SK-N-SH (cell line): ENCODE results near the gene USP48.

Source experiments
- CHD2 ChIP-seq: fragments of 150-350 bp; IDR thresholded peaks from 2 replicates; pipeline ENCODE4 v1.6.1; 2018; ENCODE audit warnings: low read length; ENCODE audit not compliant: partially characterized antibody
- GABPA ChIP-seq: IDR thresholded peaks from 2 replicates; pipeline ENCODE4 v1.4.0; 2012; ENCODE audit warnings: low read depth, mild to moderate bottlenecking
- JUND ChIP-seq: IDR thresholded peaks from 2 replicates; pipeline ENCODE4 v1.4.0; 2012
- PBX3 ChIP-seq: IDR thresholded peaks from 2 replicates; pipeline ENCODE4; 2012
- POLR2AphosphoS5 ChIP-seq: IDR thresholded peaks from 2 replicates; pipeline ENCODE4 v1.6.1; 2012; ENCODE audit warnings: low read depth, low read length
- RAD21 ChIP-seq: IDR thresholded peaks from 2 replicates; pipeline ENCODE4 v1.6.1; 2012; ENCODE audit warnings: mild to moderate bottlenecking, low read length
- RCOR1 ChIP-seq: fragments of 150-350 bp; IDR thresholded peaks from 2 replicates; pipeline ENCODE4 v1.6.1; 2017; ENCODE audit warnings: antibody characterized with exemption, low read length
- REST ChIP-seq: IDR thresholded peaks from 2 replicates; pipeline ENCODE4 v1.6.1; 2012; ENCODE audit warnings: mild to moderate bottlenecking, low read depth, low read length, moderate library complexity
- RXRA ChIP-seq: IDR thresholded peaks from 2 replicates; pipeline ENCODE4 v1.4.0; 2012; ENCODE audit warnings: low read depth, mild to moderate bottlenecking, borderline replicate concordance
- TAF1 ChIP-seq: IDR thresholded peaks from 2 replicates; pipeline ENCODE4 v1.6.1; 2012; ENCODE audit warnings: low read depth, mild to moderate bottlenecking, low read length, moderate library complexity, borderline replicate concordance
- TEAD4 ChIP-seq: IDR thresholded peaks from 2 replicates; pipeline ENCODE4 v1.4.0; 2012; ENCODE audit warnings: mild to moderate bottlenecking, borderline replicate concordance; ENCODE audit not compliant: insufficient read depth
- USF1 ChIP-seq: IDR thresholded peaks from 2 replicates; pipeline ENCODE4 v1.4.0; 2012; ENCODE audit warnings: low read depth, borderline replicate concordance
- TF ChIP-seq, protein P1 (sequence below): fragments of 200-600 bp; sonication (generic); IDR thresholded peaks from 2 replicates; pipeline ENCODE4 v1.6.1; 2017; ENCODE audit warnings: antibody characterized with exemption, mild to moderate bottlenecking, moderate library complexity

- TF ChIP-seq, protein P1, sequence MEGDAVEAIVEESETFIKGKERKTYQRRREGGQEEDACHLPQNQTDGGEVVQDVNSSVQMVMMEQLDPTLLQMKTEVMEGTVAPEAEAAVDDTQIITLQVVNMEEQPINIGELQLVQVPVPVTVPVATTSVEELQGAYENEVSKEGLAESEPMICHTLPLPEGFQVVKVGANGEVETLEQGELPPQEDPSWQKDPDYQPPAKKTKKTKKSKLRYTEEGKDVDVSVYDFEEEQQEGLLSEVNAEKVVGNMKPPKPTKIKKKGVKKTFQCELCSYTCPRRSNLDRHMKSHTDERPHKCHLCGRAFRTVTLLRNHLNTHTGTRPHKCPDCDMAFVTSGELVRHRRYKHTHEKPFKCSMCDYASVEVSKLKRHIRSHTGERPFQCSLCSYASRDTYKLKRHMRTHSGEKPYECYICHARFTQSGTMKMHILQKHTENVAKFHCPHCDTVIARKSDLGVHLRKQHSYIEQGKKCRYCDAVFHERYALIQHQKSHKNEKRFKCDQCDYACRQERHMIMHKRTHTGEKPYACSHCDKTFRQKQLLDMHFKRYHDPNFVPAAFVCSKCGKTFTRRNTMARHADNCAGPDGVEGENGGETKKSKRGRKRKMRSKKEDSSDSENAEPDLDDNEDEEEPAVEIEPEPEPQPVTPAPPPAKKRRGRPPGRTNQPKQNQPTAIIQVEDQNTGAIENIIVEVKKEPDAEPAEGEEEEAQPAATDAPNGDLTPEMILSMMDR: no peak
- TF ChIP-seq PBX3 (no peak), RAD21 (no peak), REST (no peak), GABPA (no peak), USF1 (no peak), JUND (no peak), CHD2 (no peak), POLR2AphosphoS5 (no peak), RXRA (no peak), TEAD4 (no peak), TAF1 (no peak), RCOR1 (no peak)
These were observed 28.4 kb downstream of the USP48 start for GRCh38 chr1:21754583-21754982.
